G401 (cell line): Measurements from ENCODE around the gene RNF43. TPM values are rescaled to one million over a fixed set of nuclear protein-coding genes. Genes with fewer than 3 reads are reported as not detected.
"Not testable (repeated sequence)": the region's sequence is repeated elsewhere in the genome, so short reads cannot be mapped to it uniquely, and the experiment has no call there.

Experiments
- DNase-seq: peaks from one replicate; pipeline ENCODE4 v3.0.0-alpha.2; 2015; ENCODE audit warnings: low spot score
- in situ Hi-C: cut with HindIII; loops from 2 replicates; pipeline ENCODE4 v1.10.0; 2016; ENCODE audit warnings: low sequenced_read_pairs, mixed read lengths
- total RNA-seq: library from RNA; depleted of rRNA; stranded (reverse); fragments of >200 nt; shearing (Covaris generic); gene quantifications from 2 replicates; pipeline ENCODE4 v1.2.3, GENCODE V29; 2014

RNF43 gene
- total RNA-seq, 1 experiment from 2014 or later: not detected

DNA sequence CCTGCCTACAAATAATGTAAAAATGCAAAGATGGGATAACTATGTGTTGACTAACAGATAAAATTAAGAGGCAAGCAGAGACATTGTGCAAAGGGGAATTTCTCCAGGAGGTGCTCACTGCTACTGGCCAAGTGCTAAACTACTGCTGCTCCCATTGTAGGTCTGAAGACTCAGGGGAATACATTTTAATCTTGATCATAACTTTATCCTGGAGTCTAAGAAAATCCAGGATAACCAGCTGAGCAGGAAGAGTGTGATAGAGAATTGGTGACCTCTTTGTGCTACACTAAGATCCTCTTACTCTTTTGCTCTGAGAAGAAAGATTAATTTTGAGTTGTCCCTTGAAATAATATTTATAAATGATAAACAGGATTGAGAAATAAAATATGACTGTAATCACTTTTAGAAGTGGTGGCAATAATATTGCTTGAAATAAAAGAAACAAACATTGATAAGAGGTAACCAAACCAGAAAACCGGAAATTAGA lies 5.9 kb downstream of the RNF43 start:
- no peak for DNase-seq
- in situ Hi-C loops: no loop called here

GRCh38 chr17:58410714-58411407 lies 6.5 kb downstream of the RNF43 start:
- in situ Hi-C loops: no loop called here
- no peak for DNase-seq

- no peak for DNase-seq
- in situ Hi-C loops: no loop called here
Observed at GRCh38 chr17:58409432-58409831, 7.9 kb downstream of the RNF43 start.

- in situ Hi-C loops: no loop called here
- DNase-seq: no peak
Observed at GRCh38 chr17:58403311-58403710, 14.0 kb downstream of the RNF43 start.

- in situ Hi-C loops: no loop called here
Observed at GRCh38 chr17:58402679-58403078, 14.7 kb downstream of the RNF43 start.

DNA sequence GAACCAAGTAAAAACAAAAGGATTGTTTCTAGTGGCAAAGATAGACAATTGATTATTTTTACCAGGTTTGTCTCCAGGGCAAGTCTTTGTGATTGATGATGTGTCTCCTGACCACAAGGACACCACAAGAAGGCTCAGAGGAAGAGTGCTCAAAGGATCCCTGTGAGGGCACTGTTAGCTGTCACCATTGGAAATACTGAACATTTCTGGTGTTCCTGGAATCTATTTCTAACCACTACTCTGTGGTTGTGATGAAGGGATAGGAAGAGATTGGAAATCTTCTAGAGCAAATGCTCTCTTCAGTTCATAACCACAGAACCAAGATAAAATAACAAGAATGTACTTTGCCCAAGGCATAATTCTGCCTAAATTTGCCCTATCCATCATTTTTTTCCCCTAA lies 15.3 kb downstream of the RNF43 start:
- DNase-seq: no peak
- in situ Hi-C loops: no loop called here

More at GRCh38 chr17:58402679-58403078, 14.7 kb downstream of the RNF43 start:
- no peak for DNase-seq

DNA sequence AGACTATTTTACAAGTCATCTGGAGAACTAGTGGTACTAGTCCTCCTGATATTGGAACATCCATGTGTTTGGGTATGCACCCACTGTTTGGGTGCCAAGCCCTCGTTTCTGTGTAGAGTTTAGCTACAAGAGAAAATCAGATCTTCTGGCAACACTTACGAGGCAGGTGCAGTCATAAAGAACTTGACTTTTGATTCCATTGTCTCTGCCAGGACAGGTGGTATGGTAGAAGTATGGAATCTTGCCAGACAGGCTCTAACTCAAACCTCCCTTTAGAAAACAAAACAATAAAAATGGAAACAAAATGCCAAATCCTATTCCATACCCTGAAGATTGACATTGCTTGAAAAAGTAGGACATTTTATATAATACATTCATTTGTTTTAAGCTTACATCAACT lies 16.0 kb downstream of the RNF43 start:
- in situ Hi-C loops: no loop called here

DNA sequence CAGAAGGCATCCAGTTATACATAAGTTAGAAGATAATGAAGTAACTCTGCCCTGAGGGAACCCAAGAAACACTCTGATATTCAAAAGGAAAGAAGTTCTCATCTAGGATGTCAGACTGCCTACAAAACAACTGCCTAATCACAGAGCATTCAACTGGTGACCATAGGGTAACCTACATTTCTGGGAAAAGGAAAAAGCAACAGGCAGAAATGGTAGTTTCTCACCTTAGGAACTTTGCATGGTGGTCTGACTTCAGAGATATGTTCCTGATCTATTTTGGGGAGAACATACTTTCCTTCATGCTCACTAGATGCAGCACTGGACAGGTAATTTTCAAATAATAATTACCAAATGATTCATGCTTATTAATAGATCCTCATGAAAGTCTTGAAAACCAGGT lies 16.5 kb downstream of the RNF43 start:
- no peak for DNase-seq
- in situ Hi-C loops: no loop called here

More for the DNA sequence above, 16.0 kb downstream of the RNF43 start:
- DNase-seq: peak; percentile 62

DNA sequence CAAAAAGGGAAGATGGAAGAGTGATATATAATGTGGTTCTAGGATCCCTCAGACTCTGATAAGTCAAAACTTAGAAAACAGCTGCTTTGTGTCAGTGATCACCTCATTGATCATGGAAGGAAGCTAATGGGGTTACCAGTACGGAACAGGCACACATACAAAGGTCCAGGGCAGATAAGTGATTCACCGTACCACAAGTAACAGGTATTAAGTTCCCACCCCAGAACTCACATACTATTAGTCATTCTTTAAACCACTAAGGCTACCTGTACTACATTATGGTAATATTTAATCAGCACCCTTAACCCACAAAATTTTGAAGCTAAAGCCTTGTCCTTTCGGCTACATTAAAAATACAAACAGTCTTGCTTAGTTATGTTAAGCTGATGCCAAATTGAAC lies 17.4 kb downstream of the RNF43 start:
- no peak for DNase-seq
- in situ Hi-C loops: no loop called here

DNA sequence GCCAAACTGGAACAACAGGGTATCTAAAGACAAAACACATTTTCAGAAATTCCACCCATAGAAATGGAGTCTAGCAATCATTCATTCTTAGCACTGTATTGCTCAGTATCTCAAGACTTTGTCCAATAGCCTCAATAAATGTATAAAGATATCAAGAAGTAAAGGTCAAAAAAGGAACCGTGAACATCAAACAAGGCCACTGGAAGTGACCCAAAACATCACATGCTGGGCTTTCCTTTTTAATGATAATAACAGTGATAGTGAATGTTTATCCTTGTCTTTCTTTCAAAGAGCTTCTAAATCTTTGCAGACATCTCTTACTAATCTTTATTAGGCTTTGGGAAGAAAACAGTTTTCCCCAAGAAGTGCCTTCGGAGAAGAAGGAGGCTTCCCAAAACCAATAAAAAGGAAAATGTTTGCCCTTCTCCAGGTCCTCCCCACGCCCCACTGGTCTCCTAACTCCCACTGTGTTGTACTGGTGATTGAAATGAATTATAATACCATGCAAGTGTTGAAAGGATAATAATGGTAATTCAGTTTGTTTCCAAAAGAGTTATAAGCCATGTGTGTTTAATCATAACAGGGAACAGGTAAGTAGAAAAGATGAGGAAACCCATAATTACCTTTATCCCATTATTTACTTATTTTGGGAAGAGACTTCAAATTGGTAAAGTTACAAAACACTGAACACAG lies 18.6 kb downstream of the RNF43 start:
- in situ Hi-C loops: no loop called here

GRCh38 chr17:58397421-58397820 lies 19.9 kb downstream of the RNF43 start:
- DNase-seq: not testable (repeated sequence)

More for the DNA sequence above, 18.6 kb downstream of the RNF43 start:
- DNase-seq: no peak

DNA sequence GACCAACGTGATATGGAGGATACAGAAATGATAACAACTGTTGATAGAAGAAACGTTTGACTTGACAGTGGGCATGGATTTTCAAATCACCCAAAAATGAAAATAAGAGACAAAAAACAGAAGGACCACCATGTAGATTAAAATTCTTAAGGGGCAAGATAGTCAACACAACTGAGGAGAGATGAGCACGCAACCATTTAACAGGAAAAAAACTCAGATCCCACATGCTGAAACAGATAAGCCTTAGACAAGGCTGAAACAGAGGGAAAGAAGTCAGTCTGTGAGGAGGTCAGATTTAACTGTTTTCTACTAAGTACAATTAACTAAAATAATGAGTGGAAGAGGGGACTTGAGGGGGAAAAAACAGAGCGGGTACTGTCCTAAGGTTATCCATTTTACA lies 21.2 kb downstream of the RNF43 start:
- no peak for DNase-seq
- in situ Hi-C loops: no loop called here

More at GRCh38 chr17:58397421-58397820, 19.9 kb downstream of the RNF43 start:
- in situ Hi-C loops: not testable (repeated sequence)

- no peak for DNase-seq
- in situ Hi-C loops: no loop called here
Observed at GRCh38 chr17:58394534-58395223, 22.7 kb downstream of the RNF43 start.

- no peak for DNase-seq
- in situ Hi-C loops: no loop called here
Observed at GRCh38 chr17:58391302-58391984, 25.9 kb downstream of the RNF43 start.

GRCh38 chr17:58390884-58391283 lies 26.4 kb downstream of the RNF43 start:
- DNase-seq: no peak
- in situ Hi-C loops: no loop called here

GRCh38 chr17:58388302-58389190 lies 28.8 kb downstream of the RNF43 start:
- no peak for DNase-seq
- in situ Hi-C loops: loop anchor here (10.0 kb wide), 1 partner anchor 624 kb away; no protein-coding TSS in a partner anchor

- no peak for DNase-seq
- in situ Hi-C loops: loop anchor here (10.0 kb wide), 1 partner anchor 623 kb away; no protein-coding TSS in a partner anchor
Observed at GRCh38 chr17:58387834-58388233, 29.5 kb downstream of the RNF43 start.

GRCh38 chr17:58386708-58387107 lies 30.6 kb downstream of the RNF43 start:
- in situ Hi-C loops: loop anchor here (10.0 kb wide), 1 partner anchor 622 kb away; no protein-coding TSS in a partner anchor
- DNase-seq: no peak
